Common myeloid progenitor, CD34-positive (primary cell): ENCODE measurements around the gene TICAM1.
"Not testable (repeated sequence)": the region's sequence is repeated elsewhere in the genome, so short reads cannot be mapped to it uniquely, and the experiment has no call there.

Experiments used
- CTCF ChIA-PET: fragments of 350-600 bp; sonication (Branson Sonifier 250); formaldehyde crosslinking; loops from one replicate; lab custom pipeline; 2021; ENCODE audit warnings: antibody characterized with exemption; lab: Charles Lee
- POLR2A ChIA-PET: fragments of 350-600 bp; sonication (Branson Sonifier 250); formaldehyde crosslinking; loops from one replicate; lab custom pipeline; 2021; ENCODE audit warnings: antibody characterized with exemption; lab: Charles Lee
- DNase-seq, 3 donors: peaks; one replicate each; pipeline versions ENCODE4 v3.0.0 to v3.0.0-alpha.2; 2013
- H3K27ac ChIP-seq, 2 experiments: 1 replicate in 1 of 2; 2 replicates in 1 of 2; pipeline ENCODE4 v1.7.0; 2013; ENCODE audit warnings: inconsistent platforms in 2 of 2, low read length in 2 of 2, mild to moderate bottlenecking in 2 of 2, low read depth in 1 of 2, moderate library complexity in 1 of 2; ENCODE audit not compliant: severe bottlenecking in 2 of 2, insufficient read depth in 1 of 2, poor library complexity in 1 of 2
- H3K27me3 ChIP-seq, 5 experiments: replicated peaks in 2 of 5; 1 replicate in 3 of 5; 2 replicates in 2 of 5; pipeline versions ENCODE4 v1.6.1 to v1.7.0; 2013; ENCODE audit warnings: low read length in 4 of 5, mild to moderate bottlenecking in 2 of 5, moderate library complexity in 2 of 5, inconsistent platforms in 1 of 5; ENCODE audit not compliant: insufficient read depth in 5 of 5, control insufficient read depth in 4 of 5
- H3K36me3 ChIP-seq, 4 experiments: 1 replicate in 2 of 4; 2 replicates in 2 of 4; pipeline versions ENCODE4 v1.6.1 to v1.7.0; 2013; ENCODE audit warnings: low read length in 3 of 4, control low read depth in 1 of 4, mild to moderate bottlenecking in 1 of 4; ENCODE audit not compliant: control insufficient read depth in 4 of 4, insufficient read depth in 4 of 4
- H3K4me1 ChIP-seq, 4 experiments: 1 replicate in 3 of 4; 2 replicates in 1 of 4; pipeline versions ENCODE4 v1.6.1 to v1.7.1; 2013; ENCODE audit warnings: low read length in 3 of 4, mild to moderate bottlenecking in 3 of 4, control low read depth in 1 of 4, inconsistent platforms in 1 of 4, moderate library complexity in 1 of 4; ENCODE audit not compliant: control insufficient read depth in 4 of 4, insufficient read depth in 4 of 4; ENCODE audit errors: control extremely low read depth in 1 of 4
- H3K4me3 ChIP-seq, 7 experiments: 1 replicate in 4 of 7; 2 replicates in 3 of 7; pipeline versions ENCODE4 v1.5.1 to v1.7.0; 2013; ENCODE audit warnings: mild to moderate bottlenecking in 7 of 7, low read length in 6 of 7, moderate library complexity in 6 of 7, inconsistent platforms in 2 of 7, low read depth in 2 of 7, control low read depth in 1 of 7; ENCODE audit not compliant: insufficient read depth in 4 of 7, control insufficient read depth in 1 of 7; ENCODE audit errors: extremely low read depth in 1 of 7
- H3K9me3 ChIP-seq, 5 experiments: 1 replicate in 4 of 5; 2 replicates in 1 of 5; pipeline versions ENCODE4 v1.6.1 to v1.7.1; 2013; ENCODE audit warnings: low read length in 4 of 5, mild to moderate bottlenecking in 2 of 5, inconsistent platforms in 1 of 5, low read depth in 1 of 5, moderate library complexity in 1 of 5; ENCODE audit not compliant: control insufficient read depth in 4 of 5, insufficient read depth in 2 of 5; ENCODE audit errors: control extremely low read depth in 1 of 5
- WGBS: methylation state at CpG from one replicate; pipeline ENCODE4 v1.1.5; 2013; ENCODE audit not compliant: insufficient coverage; 5-methylcytosine and 5-hydroxymethylcytosine counted together

TICAM1 gene

GRCh38 chr19:4830768-4831265 lies 695 bp downstream of the TICAM1 start:
- DNase-seq = no peak
- Histone ChIP-seq H3K9me3 (no peaks in the 10 kb centered on the region), H3K36me3 (no peaks in the 10 kb centered on the region), H3K27ac (peak overlapping the region in 1 of 2 experiments; percentile 79), H3K4me3 (peak overlapping the region; percentile 19 to 96 (median 88)), H3K27me3 (no peaks in the 10 kb centered on the region), H3K4me1 (peaks cover 0 to 19% (median 14%) of the 10 kb centered on the region in 4 experiments)
- ChIA-PET CTCF (interaction anchor here (0.9 to 7.5 kb wide), 6 partner anchors 8 to 28 kb away, joined by 3 to 73 read pairs (median 4); no protein-coding TSS in a partner anchor), POLR2A (no interaction called here)
- WGBS = 72% methylated on average over 6 of the region's 6 CpGs

GRCh38 chr19:4830332-4830731 lies 1.2 kb downstream of the TICAM1 start:
- H3K36me3 ChIP-seq = no peaks in the 10 kb centered on the region
- H3K4me3 ChIP-seq = peak overlapping the region in 5 of 7 experiments; percentile 87 to 96 (median 91)
- DNase-seq = no peak
- H3K4me1 ChIP-seq = peaks cover 0 to 19% (median 14%) of the 10 kb centered on the region in 4 experiments
- ChIA-PET CTCF (interaction anchor here (1.0 to 7.5 kb wide), 5 partner anchors 8 to 22 kb away, joined by 3 to 73 read pairs (median 4); no protein-coding TSS in a partner anchor), POLR2A (no interaction called here)
- WGBS = 97% methylated on average over 4 of the region's 6 CpGs
- peak overlapping the region in 1 of 2 experiments; percentile 79 for H3K27ac ChIP-seq
- no peaks in the 10 kb centered on the region for H3K9me3 ChIP-seq
- no peaks in the 10 kb centered on the region for H3K27me3 ChIP-seq

- H3K4me3 ChIP-seq = no peak overlapping the region
- CTCF ChIA-PET = interaction anchor here (0.6 to 7.5 kb wide), 5 partner anchors 15 to 32 kb away, joined by 3 to 73 read pairs (median 3); no protein-coding TSS in a partner anchor
- H3K36me3 ChIP-seq = peaks cover 0 to 2% (median 0%) of the 10 kb centered on the region in 4 experiments
- H3K27me3 ChIP-seq = no peaks in the 10 kb centered on the region
- H3K4me1 ChIP-seq = peaks cover 0 to 19% (median 14%) of the 10 kb centered on the region in 4 experiments
- DNase-seq = peak; percentile 54 to 85 (median 84)
- 80% methylated on average over 12 of the region's 16 CpGs for WGBS
- no peaks in the 10 kb centered on the region for H3K9me3 ChIP-seq
- H3K27ac ChIP-seq = no peak overlapping the region
- POLR2A ChIA-PET = interaction anchor here (0.6 kb wide), 2 partner anchors 17 to 159 kb away, joined by 3 read pairs; partner anchors contain the start of gene MYDGF
These were observed 2.4 kb downstream of the TICAM1 start for GRCh38 chr19:4829001-4829712.

- H3K27me3 ChIP-seq = no peaks in the 10 kb centered on the region
These were observed 7.9 kb downstream of the TICAM1 start for GRCh38 chr19:4823577-4823976.

GRCh38 chr19:4822354-4822753 lies 9.2 kb downstream of the TICAM1 start:
- CTCF ChIA-PET = interaction anchor here (0.8 to 2.6 kb wide), 4 partner anchors 8 to 209 kb away, joined by 4 to 20 read pairs (median 6); no protein-coding TSS in a partner anchor
- H3K27ac ChIP-seq, DNase-seq, POLR2A ChIA-PET, H3K4me3 ChIP-seq, H3K4me1 ChIP-seq, H3K9me3 ChIP-seq, H3K27me3 ChIP-seq: not testable (repeated sequence)
- WGBS = 98% methylated on average over 6 of the region's 7 CpGs
- peaks cover 3 to 15% (median 11%) of the 10 kb centered on the region in 4 experiments for H3K36me3 ChIP-seq

More at GRCh38 chr19:4823577-4823976, 7.9 kb downstream of the TICAM1 start:
- Histone ChIP-seq H3K4me3 (no peak overlapping the region), H3K27ac (no peak overlapping the region), H3K4me1 (no peaks in the 10 kb centered on the region), H3K9me3 (no peaks in the 10 kb centered on the region), H3K36me3 (peaks cover 0 to 4% (median 3%) of the 10 kb centered on the region in 4 experiments)
- 82% methylated on average over 3 of the region's 6 CpGs for WGBS
- DNase-seq = no peak
- ChIA-PET POLR2A (no interaction called here), CTCF (interaction anchor here (1.4 to 2.6 kb wide), 6 partner anchors 10 to 348 kb away, joined by 3 to 20 read pairs (median 6); no protein-coding TSS in a partner anchor)

GRCh38 chr19:4821265-4821664 lies 10.2 kb downstream of the TICAM1 start:
- 97% methylated on average over 2 of the region's 4 CpGs for WGBS
- H3K4me3 ChIP-seq = no peak overlapping the region
- no peak overlapping the region for H3K27ac ChIP-seq
- ChIA-PET POLR2A (interaction anchor here (0.7 kb wide), 1 partner anchor 121 kb away, joined by 3 read pairs; no protein-coding TSS in a partner anchor), CTCF (no interaction called here)
- no peak for DNase-seq
- no peaks in the 10 kb centered on the region for H3K27me3 ChIP-seq
- H3K4me1 ChIP-seq = no peaks in the 10 kb centered on the region
- H3K36me3 ChIP-seq = peaks cover 3 to 25% (median 17%) of the 10 kb centered on the region in 4 experiments
- H3K9me3 ChIP-seq = no peaks in the 10 kb centered on the region
